AG10803 (cell line): Measurements from ENCODE around the gene HPDL.

Experiments used
- DNase-seq: peaks from one replicate; pipeline ENCODE4 v3.0.0; 2010; ENCODE audit warnings: low read depth
- H3K4me3 ChIP-seq: 2 replicates; pipeline ENCODE4 v1.5.1; 2011; ENCODE audit warnings: mild to moderate bottlenecking, low read length, control low read depth
- CTCF ChIP-seq: conservative IDR thresholded peaks from 2 replicates; pipeline ENCODE4 v1.5.1; 2011; ENCODE audit warnings: mild to moderate bottlenecking, low read length, control low read depth, inconsistent platforms

Gene HPDL

GRCh38 chr1:45299981-45300668 is 26.6 kb upstream of the HPDL start:
- TF ChIP-seq CTCF, result peak; percentile 82
- DNase-seq, result peak; percentile 75
- no peak overlapping the region for H3K4me3 ChIP-seq

DNA sequence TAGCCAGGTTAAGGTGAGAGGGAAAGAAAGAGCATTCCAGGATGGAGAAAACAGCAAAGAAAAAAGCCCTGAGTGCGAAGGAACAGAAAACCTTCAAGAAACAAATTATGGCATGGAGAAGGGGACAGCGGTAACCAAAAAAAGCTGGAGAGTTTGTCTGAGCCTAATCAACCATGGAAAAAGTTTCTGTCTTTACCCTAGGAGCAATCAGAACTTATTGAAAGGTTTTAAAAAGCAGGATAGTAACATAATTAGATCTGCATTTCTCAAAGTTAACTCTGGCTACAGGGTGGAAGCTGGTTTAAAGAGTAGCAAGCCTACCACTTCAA is 26.1 kb upstream of the HPDL start:
- no peak for TF ChIP-seq CTCF
- no peak for DNase-seq
- H3K4me3 ChIP-seq, result no peak overlapping the region

DNA sequence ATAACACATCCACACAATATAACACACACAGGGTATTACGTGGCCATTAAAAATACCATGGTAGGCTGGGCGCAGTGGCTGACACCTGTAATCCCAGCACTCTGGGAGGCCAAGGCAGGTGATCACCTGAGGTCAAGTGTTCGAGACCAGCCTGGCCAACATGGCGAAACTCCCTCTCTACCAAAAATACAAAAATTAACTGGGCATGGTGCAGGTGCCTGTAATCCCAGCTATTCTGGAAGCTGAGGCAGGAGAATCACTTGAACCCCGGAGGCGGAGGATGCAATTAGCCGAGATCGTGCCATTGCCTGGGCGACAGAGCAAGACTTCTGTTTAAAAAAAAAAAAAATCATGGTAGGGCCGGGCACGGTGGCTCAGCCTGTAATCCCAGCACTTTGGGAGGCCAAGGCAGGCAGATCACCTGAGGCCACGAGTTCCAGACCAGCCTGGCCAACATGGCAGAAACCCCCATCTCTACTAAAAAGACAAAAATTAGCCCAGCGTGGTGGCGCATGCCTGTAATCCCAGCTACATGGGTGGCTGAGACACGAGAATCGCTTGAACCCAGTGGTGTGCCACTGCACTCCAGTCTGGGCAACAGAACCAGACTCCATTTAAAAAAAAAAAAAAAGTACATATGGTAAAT is 24.1 kb upstream of the HPDL start:
- no peak for TF ChIP-seq CTCF
- H3K4me3 ChIP-seq, result peak overlapping the region; percentile 70
- DNase-seq, result no peak

- peak; percentile 58 for TF ChIP-seq CTCF
- peak overlapping the region; percentile 82 for H3K4me3 ChIP-seq
- peak; percentile 97 for DNase-seq
Observed at GRCh38 chr1:45303520-45304310, 23.0 kb upstream of the HPDL start.

DNA sequence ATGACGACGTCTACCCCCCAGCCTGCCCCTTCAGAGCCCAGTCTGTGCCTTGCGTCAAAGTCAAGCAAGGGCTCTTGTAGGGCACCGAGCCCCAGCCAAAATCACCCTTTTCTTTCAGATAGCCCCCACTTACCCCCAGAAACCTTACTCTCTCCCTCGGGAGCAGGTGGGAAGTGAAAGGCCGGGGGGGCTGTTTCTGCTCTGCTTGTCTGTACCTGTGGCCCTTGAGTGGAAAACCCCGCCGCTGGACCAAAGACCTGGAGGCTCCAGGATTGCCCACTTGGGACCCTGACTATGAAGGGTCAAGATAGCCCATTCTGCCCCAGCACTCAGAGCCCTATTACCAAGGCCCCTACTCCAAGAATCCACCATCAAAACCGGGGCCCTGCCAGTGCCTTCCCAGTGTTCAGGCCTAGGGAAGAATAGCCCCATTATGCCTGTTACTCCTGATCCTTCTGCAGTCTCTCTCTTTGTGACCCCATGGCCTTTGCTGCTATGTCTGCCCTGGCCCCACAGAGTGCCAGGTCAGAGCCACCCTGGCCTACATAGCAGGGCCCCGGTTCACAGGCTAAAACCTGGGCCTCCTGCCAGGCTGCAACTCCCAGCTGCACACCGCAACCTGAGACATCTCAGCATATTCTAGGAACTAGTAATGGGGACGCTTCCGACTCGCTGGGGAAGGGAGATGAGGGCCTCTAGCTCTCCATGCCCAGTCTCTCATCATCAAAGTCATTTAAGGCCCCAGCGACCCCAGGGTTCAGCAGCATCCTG is 22.2 kb upstream of the HPDL start:
- H3K4me3 ChIP-seq, result peak overlapping the region; percentile 82
- no peak for TF ChIP-seq CTCF
- no peak for DNase-seq

DNA sequence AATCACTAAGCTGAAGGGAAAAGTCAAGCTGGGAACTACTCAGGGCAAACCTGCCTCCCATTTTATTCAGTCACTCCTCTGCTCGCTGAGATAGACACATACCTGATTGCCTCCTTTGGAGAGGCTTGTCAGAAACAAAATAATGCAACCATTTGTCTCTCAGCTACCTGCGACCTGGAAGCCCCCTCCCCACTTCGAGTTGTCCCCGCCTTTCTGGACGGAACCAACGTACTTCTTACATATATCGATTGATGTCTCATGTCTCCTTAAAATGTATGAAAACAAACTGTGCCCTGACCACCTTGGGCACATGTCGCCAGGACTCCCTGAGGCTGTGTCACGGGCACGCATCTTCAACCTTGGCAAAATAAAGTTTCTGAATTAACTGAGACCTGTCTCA is 21.5 kb upstream of the HPDL start:
- no peak overlapping the region for H3K4me3 ChIP-seq
- no peak for DNase-seq
- TF ChIP-seq CTCF, result no peak
